A549 (cell line): ENCODE data around the gene C7orf57.

Experiments
- CHD2 ChIP-seq: fragments of 150-350 bp; IDR thresholded peaks from 2 replicates; pipeline ENCODE4 v1.6.1; 2014; ENCODE audit warnings: low read length; ENCODE audit not compliant: partially characterized antibody
- HOXA7 ChIP-seq: fragments of 250-450 bp; sonication (Bioruptor Pico); IDR thresholded peaks from 2 replicates; pipeline ENCODE4 v1.5.0; 2020; ENCODE audit warnings: mild to moderate bottlenecking, moderate library complexity
- SMC3 ChIP-seq: fragments of >200 bp; sonication (Bioruptor Twin); formaldehyde crosslinking; IDR thresholded peaks from 3 replicates; pipeline ENCODE4 v1.6.1; 2018; ENCODE audit warnings: inconsistent platforms
- TF ChIP-seq, protein P1 (sequence below): fragments of >200 bp; sonication (Bioruptor Twin); formaldehyde crosslinking; IDR thresholded peaks from 3 replicates; pipeline ENCODE4 v1.5.1; 2016

DNA sequence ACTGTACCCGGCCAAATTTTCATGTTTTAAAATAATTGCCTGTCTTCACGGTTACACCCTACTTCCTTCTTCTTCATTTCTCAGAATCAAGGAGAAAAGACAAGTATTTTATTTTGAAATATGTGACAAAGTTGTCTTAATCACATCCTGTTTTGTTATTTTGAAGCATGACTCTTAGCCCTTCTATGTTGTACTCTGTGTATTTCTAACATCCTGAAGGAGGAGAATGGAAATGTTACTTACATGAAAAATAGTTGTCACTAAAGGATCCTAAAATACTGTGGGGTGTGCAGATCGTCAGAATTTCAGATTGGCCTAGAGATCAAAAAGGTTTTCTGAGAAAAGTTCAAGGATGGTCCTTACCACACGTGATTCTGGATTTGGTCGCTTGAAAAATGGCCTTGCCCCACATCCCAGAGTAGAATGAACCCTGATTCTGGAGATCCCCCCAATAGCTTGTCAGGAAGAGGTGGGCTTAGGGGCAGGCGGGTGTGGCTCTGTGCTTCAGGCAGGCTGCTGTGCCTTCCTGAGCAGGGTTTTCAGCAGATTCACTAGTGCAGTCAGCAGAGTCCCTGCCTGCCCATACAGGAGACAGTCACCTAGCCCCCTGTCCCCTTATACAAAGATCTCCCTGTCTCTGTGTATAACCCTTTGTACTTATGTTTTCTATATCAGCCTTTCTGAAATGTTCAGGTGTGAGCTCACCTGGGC lies 62.3 kb downstream of the C7orf57 start:
- TF ChIP-seq, protein P1, sequence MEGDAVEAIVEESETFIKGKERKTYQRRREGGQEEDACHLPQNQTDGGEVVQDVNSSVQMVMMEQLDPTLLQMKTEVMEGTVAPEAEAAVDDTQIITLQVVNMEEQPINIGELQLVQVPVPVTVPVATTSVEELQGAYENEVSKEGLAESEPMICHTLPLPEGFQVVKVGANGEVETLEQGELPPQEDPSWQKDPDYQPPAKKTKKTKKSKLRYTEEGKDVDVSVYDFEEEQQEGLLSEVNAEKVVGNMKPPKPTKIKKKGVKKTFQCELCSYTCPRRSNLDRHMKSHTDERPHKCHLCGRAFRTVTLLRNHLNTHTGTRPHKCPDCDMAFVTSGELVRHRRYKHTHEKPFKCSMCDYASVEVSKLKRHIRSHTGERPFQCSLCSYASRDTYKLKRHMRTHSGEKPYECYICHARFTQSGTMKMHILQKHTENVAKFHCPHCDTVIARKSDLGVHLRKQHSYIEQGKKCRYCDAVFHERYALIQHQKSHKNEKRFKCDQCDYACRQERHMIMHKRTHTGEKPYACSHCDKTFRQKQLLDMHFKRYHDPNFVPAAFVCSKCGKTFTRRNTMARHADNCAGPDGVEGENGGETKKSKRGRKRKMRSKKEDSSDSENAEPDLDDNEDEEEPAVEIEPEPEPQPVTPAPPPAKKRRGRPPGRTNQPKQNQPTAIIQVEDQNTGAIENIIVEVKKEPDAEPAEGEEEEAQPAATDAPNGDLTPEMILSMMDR: no peak
- TF ChIP-seq HOXA7 (CRISPR knock-in tag) (no peak), SMC3 (no peak), CHD2 (no peak)
